Measurements from ENCODE around the gene SPATA24. TPM values are rescaled to one million over a fixed set of nuclear protein-coding genes. Genes with fewer than 3 reads are reported as not detected.
"Not testable (repeated sequence)": the region's sequence is repeated elsewhere in the genome, so short reads cannot be mapped to it uniquely, and the experiment has no call there.

The SPATA24 gene
- total RNA-seq, 2 experiments from 2014 or later, result 3.8 to 4.0 TPM

DNA sequence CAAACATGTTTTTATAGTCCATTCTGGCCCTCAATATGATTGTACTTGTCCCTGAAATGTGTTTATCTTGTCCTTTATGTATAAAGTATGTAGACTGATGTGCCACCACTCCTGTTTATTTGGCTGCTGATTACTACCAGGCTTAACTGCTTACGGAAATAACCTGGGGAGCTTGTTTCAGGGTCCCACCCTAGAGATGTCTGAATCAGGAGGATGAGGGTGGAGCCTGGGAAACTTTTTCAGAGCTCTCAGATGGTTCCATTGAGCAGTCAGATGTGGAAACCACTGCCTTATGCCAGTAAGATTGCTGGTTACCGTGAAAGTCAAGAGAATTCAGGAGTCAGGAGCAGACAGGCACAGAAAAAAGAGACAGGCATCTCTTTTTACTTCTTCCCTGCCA is 40.0 kb downstream of the SPATA24 start:
- no peak for DNase-seq
- Mint-ChIP-seq H3K36me3 (ENCODE audit: low read depth) (peaks cover 44% of the 10 kb centered on the region), H3K4me1 (ENCODE audit: low read depth) (peaks cover 2% of the 10 kb centered on the region), H3K4me3 (no peak overlapping the region), H3K27me3 (ENCODE audit: low read depth) (no peaks in the 10 kb centered on the region), H3K27ac (no peak overlapping the region), H3K9me3 (ENCODE audit: insufficient read depth) (no peaks in the 10 kb centered on the region)
- POLR2A ChIA-PET, result no interaction called here
- CTCF ChIA-PET, result interaction anchor here (1.2 kb wide), 1 partner anchor 27 kb away, joined by 4 read pairs; no protein-coding TSS in a partner anchor
- no peak for ATAC-seq

DNA sequence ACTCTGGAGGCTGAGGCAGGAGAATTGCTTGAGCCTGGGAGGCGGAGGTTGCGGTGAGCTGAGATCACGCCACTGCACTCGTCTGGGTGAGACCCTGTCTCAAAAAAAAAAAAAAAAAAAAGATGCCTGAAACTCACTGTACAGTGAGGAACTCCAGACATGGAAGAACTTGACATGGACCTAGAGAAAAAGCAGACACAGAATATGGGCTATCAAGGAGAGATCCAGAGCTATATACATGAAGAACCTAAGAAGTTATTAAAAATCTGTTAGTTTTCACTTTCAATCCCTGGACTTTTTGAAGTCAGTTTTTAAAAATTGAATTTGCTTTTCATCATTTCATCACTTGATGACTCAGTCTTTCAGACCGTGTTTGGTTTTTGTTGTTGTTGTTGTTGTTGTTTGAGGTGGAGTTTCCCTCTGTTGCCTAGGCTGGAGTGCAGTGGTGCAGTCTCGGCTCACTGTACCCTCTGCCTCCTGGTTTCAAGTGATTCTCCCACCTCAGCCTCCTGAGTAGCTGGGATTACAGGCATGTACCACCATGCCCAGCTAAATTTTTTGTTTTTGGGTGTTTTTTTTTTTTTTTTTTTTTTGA is 42.0 kb downstream of the SPATA24 start:
- peaks cover 4% of the 10 kb centered on the region for H3K4me1 Mint-ChIP-seq (ENCODE audit: low read depth)
- no peaks in the 10 kb centered on the region for H3K9me3 Mint-ChIP-seq (ENCODE audit: insufficient read depth)
- no peak overlapping the region for H3K4me3 Mint-ChIP-seq
- ChIA-PET POLR2A (no interaction called here), CTCF (interaction anchor here (1.3 kb wide), 1 partner anchor 111 kb away, joined by 4 read pairs; no protein-coding TSS in a partner anchor)
- no peak for ATAC-seq
- no peak overlapping the region for H3K27ac Mint-ChIP-seq
- no peaks in the 10 kb centered on the region for H3K27me3 Mint-ChIP-seq (ENCODE audit: low read depth)
- H3K36me3 Mint-ChIP-seq (ENCODE audit: low read depth), result peaks cover 53% of the 10 kb centered on the region
- DNase-seq, result no peak

DNA sequence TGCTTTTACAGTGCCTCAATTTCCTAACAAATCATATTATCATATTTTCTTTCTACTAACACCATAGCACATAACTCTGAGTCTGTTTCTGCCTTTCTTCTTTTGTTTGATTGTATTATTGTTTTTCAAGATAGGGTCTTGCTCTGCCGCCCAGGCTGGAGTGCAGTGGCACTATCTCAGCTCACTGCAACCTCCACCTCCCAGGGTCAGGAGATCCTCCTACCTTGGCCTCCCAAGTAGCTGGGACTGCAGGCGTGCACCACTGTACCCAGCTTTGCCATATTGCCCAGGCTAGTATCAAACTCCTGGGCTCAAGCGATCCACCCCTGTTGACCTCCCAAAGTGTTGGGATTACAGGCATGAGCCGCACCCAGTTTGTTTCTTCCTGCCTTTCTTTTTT is 43.5 kb downstream of the SPATA24 start:
- Mint-ChIP-seq H3K27me3 (ENCODE audit: low read depth) (no peaks in the 10 kb centered on the region), H3K27ac (no peak overlapping the region), H3K4me1 (ENCODE audit: low read depth) (peaks cover 5% of the 10 kb centered on the region), H3K9me3 (ENCODE audit: insufficient read depth) (no peaks in the 10 kb centered on the region), H3K4me3 (no peak overlapping the region), H3K36me3 (ENCODE audit: low read depth) (peaks cover 46% of the 10 kb centered on the region)
- ChIA-PET POLR2A (no interaction called here), CTCF (interaction anchor here (1.0 kb wide), 1 partner anchor 9 kb away, joined by 4 read pairs; no protein-coding TSS in a partner anchor)
- no peak for DNase-seq
- ATAC-seq, result no peak

DNA sequence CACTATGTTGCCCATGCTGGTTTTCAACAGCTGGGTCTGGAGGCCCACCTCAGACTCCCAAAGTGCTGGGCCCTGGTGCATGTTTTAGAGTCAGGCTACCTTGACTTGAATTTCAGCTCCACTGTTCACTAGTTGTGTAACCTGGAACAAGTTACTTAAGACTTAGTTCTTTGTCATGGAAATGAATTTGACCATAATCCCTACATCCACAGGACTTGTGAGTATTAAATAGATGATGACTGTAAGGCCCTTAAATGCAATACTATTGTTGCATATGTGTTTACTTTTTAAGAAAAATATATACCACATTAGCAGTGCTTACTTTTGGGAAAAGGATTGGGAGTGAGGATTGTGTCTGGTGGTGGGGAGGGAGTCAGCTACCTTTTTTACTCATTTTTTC is 45.8 kb downstream of the SPATA24 start:
- CTCF ChIA-PET, result interaction anchor here (0.7 kb wide), 1 partner anchor 62 kb away, joined by 3 read pairs; no protein-coding TSS in a partner anchor
- peaks cover 5% of the 10 kb centered on the region for H3K4me1 Mint-ChIP-seq (ENCODE audit: low read depth)
- peaks cover 40% of the 10 kb centered on the region for H3K36me3 Mint-ChIP-seq (ENCODE audit: low read depth)
- H3K4me3 Mint-ChIP-seq, result no peak overlapping the region
- H3K9me3 Mint-ChIP-seq (ENCODE audit: insufficient read depth), result no peaks in the 10 kb centered on the region
- ATAC-seq (no peak), DNase-seq (no peak)
- H3K27me3 Mint-ChIP-seq (ENCODE audit: low read depth), result no peaks in the 10 kb centered on the region
- POLR2A ChIA-PET, result interaction anchor here (1.8 kb wide), 1 partner anchor 16 kb away, joined by 4 read pairs; the partner anchor contains the start of gene PAIP2
- no peak overlapping the region for H3K27ac Mint-ChIP-seq

DNA sequence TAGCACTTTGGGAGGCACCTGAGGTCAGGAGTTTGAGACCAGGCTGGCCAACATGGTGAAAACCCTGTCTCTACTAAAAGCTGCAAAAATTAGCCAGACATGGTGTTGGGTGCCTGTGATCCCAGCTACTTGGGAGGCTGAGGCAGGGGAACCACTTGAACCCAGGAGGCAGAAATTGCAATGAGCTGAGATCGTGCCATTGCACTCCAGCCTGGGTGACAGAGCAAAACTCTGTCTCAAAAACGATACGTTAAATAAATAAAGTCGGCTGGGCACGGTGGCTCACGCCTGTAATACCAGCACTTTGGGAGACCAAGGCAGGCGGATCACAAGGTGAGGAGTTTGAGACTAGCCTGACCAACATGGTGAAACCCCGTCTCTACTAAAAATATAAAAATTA is 48.0 kb downstream of the SPATA24 start:
- peaks cover 38% of the 10 kb centered on the region for H3K36me3 Mint-ChIP-seq (ENCODE audit: low read depth)
- H3K4me1 Mint-ChIP-seq (ENCODE audit: low read depth); H3K27ac Mint-ChIP-seq; H3K27me3 Mint-ChIP-seq (ENCODE audit: low read depth); CTCF ChIA-PET; DNase-seq; ATAC-seq; H3K4me3 Mint-ChIP-seq; H3K9me3 Mint-ChIP-seq (ENCODE audit: insufficient read depth): not testable (repeated sequence)
- POLR2A ChIA-PET, result interaction anchor here (0.6 kb wide), 1 partner anchor 92 kb away, joined by 3 read pairs; no protein-coding TSS in a partner anchor

DNA sequence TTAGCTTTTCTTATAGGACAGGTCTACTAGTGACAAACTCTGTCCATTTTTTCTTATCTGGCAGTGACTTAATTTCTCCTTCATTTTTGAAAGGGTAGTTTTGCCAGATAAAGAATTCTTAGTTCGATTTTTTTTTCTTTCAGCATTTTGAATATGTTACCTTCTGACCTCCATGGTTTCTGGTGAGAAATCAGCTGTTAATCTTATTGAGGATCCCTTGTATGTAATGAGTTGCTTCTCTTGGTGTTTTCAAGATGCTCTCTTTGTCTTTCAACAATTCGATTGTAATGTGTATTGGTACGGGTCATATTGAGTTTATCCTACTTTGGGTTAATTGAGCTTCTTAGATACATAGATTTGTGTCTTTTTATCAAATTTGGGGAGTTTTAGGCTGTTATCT is 49.7 kb downstream of the SPATA24 start:
- ATAC-seq (no peak), DNase-seq (no peak)
- Mint-ChIP-seq H3K27me3 (ENCODE audit: low read depth) (no peaks in the 10 kb centered on the region), H3K4me1 (ENCODE audit: low read depth) (peaks cover 5% of the 10 kb centered on the region), H3K9me3 (ENCODE audit: insufficient read depth) (no peaks in the 10 kb centered on the region), H3K27ac (no peak overlapping the region), H3K36me3 (ENCODE audit: low read depth) (peaks cover 33% of the 10 kb centered on the region), H3K4me3 (no peak overlapping the region)
- POLR2A ChIA-PET, result no interaction called here
- CTCF ChIA-PET, result interaction anchor here (1.8 to 2.1 kb wide), 2 partner anchors 13 to 18 kb away, joined by 7 to 10 read pairs; partner anchors contain the start of gene PAIP2

DNA sequence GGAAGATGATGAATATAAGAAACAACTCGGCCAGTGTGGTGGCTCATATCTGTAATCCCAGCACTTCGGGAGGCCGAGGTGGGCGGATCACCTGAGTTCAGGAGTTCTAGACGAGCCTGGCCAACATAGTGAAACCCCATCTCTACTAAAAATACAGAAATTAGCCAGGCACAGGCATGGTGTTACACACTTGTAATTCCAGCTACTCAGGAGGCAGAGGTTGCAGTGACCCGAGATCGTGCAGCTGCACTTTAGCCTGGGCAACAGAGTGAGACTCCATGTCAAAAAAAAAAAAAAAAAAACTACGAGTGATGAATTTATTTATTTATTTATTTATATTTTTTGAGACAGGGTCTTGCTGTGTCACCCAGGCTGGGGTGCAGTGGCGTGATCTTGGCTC is 56.0 kb downstream of the SPATA24 start:
- H3K4me3 Mint-ChIP-seq; H3K27me3 Mint-ChIP-seq (ENCODE audit: low read depth); POLR2A ChIA-PET; H3K9me3 Mint-ChIP-seq (ENCODE audit: insufficient read depth); DNase-seq; H3K27ac Mint-ChIP-seq; ATAC-seq: not testable (repeated sequence)
- Mint-ChIP-seq H3K4me1 (ENCODE audit: low read depth) (peaks cover 26% of the 10 kb centered on the region), H3K36me3 (ENCODE audit: low read depth) (peaks cover 27% of the 10 kb centered on the region)
- CTCF ChIA-PET, result interaction anchor here (0.6 to 1.4 kb wide), 2 partner anchors 22 to 54 kb away, joined by 3 read pairs; no protein-coding TSS in a partner anchor

Other genes with a start within 250 kb of the SPATA24 start
- 10 to 100 TPM; 15.6 to 18.2 TPM for gene SIL1, start 205.7 kb downstream of the SPATA24 start, total RNA-seq
- gene MATR3, start 110.3 kb downstream of the SPATA24 start, total RNA-seq, result 100 to 1,000 TPM; 174 to 176 TPM
- gene PAIP2, start 62.2 kb downstream of the SPATA24 start, total RNA-seq, result 10 to 100 TPM; 90.7 to 93.5 TPM
- gene SLC23A1, start 20.8 kb downstream of the SPATA24 start, total RNA-seq, result 1 to 10 TPM; 1.2 to 1.5 TPM
- 10 to 100 TPM; 19.0 to 19.9 TPM for gene MZB1, start 14.2 kb downstream of the SPATA24 start, total RNA-seq
- gene PROB1, start 9.0 kb downstream of the SPATA24 start, total RNA-seq, result 1 to 10 TPM; 5.2 to 6.2 TPM
- 1 to 10 TPM; 3.7 to 5.4 TPM for gene DNAJC18, start 35.4 kb upstream of the SPATA24 start, total RNA-seq
- gene ECSCR, start 58.7 kb upstream of the SPATA24 start, total RNA-seq, result not detected
- under 1 TPM; 0.32 to 0.65 TPM for gene SMIM33, start 66.9 kb upstream of the SPATA24 start, total RNA-seq
- gene STING1, start 78.7 kb upstream of the SPATA24 start, total RNA-seq, result 10 to 100 TPM; 64.9 to 67.4 TPM
- gene UBE2D2, start 157.2 kb upstream of the SPATA24 start, total RNA-seq, result 100 to 1,000 TPM; 227 to 232 TPM
- gene CXXC5, start 244.3 kb upstream of the SPATA24 start, total RNA-seq, result 1 to 10 TPM; 1.2 to 2.0 TPM